HCT116 (cell line): ENCODE measurements around the gene USP53.

Source experiments
- CEBPB ChIP-seq: IDR thresholded peaks from 2 replicates; pipeline ENCODE4 v1.6.1; 2012; ENCODE audit warnings: low read depth
- CTCF ChIP-seq, 3 experiments: fragments of 200-600 bp in 1 of 3; sonication (generic) in 1 of 3; IDR thresholded peaks in 2 of 3; conservative IDR thresholded peaks in 1 of 3; 2 replicates each; pipeline ENCODE4 v1.5.1; 2012 to 2017; ENCODE audit warnings: low read depth in 2 of 3, low read length in 2 of 3, antibody characterized with exemption in 1 of 3, borderline replicate concordance in 1 of 3, control low read depth in 1 of 3, mild to moderate bottlenecking in 1 of 3, mixed read lengths in 1 of 3, mixed run types in 1 of 3, moderate library complexity in 1 of 3; ENCODE audit not compliant: insufficient read depth in 1 of 3
- EGR1 ChIP-seq: IDR thresholded peaks from 2 replicates; pipeline ENCODE4 v1.6.1; 2012; ENCODE audit warnings: low read depth
- ELF1 ChIP-seq: IDR thresholded peaks from 2 replicates; pipeline ENCODE4 v1.6.1; 2012; ENCODE audit warnings: low read depth, borderline replicate concordance
- EZH2 ChIP-seq: fragments of 200-600 bp; sonication (generic); IDR thresholded peaks from 2 replicates; pipeline ENCODE4 v1.6.1; 2017; ENCODE audit warnings: antibody characterized with exemption, mixed run types
- EZH2phosphoT487 ChIP-seq: fragments of 200-600 bp; IDR thresholded peaks from 2 replicates; pipeline ENCODE4 v1.6.1; 2018; ENCODE audit warnings: antibody characterized with exemption, borderline replicate concordance
- FOSL1 ChIP-seq: IDR thresholded peaks from 2 replicates; pipeline ENCODE4 v1.6.1; 2012; ENCODE audit warnings: low read depth
- MAX ChIP-seq: IDR thresholded peaks from 2 replicates; pipeline ENCODE4 v1.6.1; 2012
- POLR2A ChIP-seq: IDR thresholded peaks from 2 replicates; pipeline ENCODE4 v1.7.0; 2011; ENCODE audit warnings: borderline replicate concordance; ENCODE audit not compliant: insufficient read depth, insufficient read length; ENCODE audit errors: extremely low read depth
- POLR2AphosphoS5 ChIP-seq: IDR thresholded peaks from 2 replicates; pipeline ENCODE4 v1.6.1; 2011; ENCODE audit warnings: mild to moderate bottlenecking, low read depth, low read length, moderate library complexity
- RAD21 ChIP-seq: IDR thresholded peaks from 2 replicates; pipeline ENCODE4 v1.6.1; 2012; ENCODE audit warnings: low read depth, mild to moderate bottlenecking
- SIN3A ChIP-seq: IDR thresholded peaks from 2 replicates; pipeline ENCODE4 v1.6.1; 2012; ENCODE audit warnings: low read depth
- SP1 ChIP-seq: IDR thresholded peaks from 2 replicates; pipeline ENCODE4 v1.6.1; 2012; ENCODE audit warnings: low read depth
- ZFX ChIP-seq: fragments of 450-650 bp; IDR thresholded peaks from 2 replicates; pipeline ENCODE4 v1.6.1; 2017

- TF ChIP-seq CTCF (IDR thresholded peaks at IDR 0.05 in 2 of 3, conservative IDR thresholded peaks at IDR 0.05 in 1 of 3; ENCODE audit: borderline replicate concordance in 1 of 3, insufficient read depth in 1 of 3, low read depth in 2 of 3, low read length in 2 of 3), result no peak
- TF ChIP-seq POLR2A, result no peak
- no peak for TF ChIP-seq EGR1
- no peak for TF ChIP-seq CEBPB
- TF ChIP-seq RAD21, result no peak
- no peak for TF ChIP-seq ELF1
- no peak for TF ChIP-seq POLR2AphosphoS5
- TF ChIP-seq FOSL1, result no peak
- TF ChIP-seq EZH2, result no peak
- TF ChIP-seq SIN3A, result no peak
- TF ChIP-seq SP1, result no peak
- TF ChIP-seq ZFX, result no peak
- TF ChIP-seq MAX, result no peak
- TF ChIP-seq EZH2phosphoT487, result no peak
Measured at GRCh38 chr4:119240128-119240527, 27.6 kb downstream of the USP53 start.
